Fibroblast of upper back skin (primary cell): ENCODE results near the gene SPIN3.
"Not testable (repeated sequence)": the region's sequence is repeated elsewhere in the genome, so short reads cannot be mapped to it uniquely, and the experiment has no call there.

Source experiments
- DNase-seq: peaks from one replicate; pipeline ENCODE4 v3.0.0-alpha.2; 2013

The SPIN3 gene

GRCh38 chrX:56995271-56995994 lies at the start of gene SPIN3:
Gene SPIN3, minus strand, starts transcription at chrX:56995541. Its CDS starts 594 bp downstream, at chrX:56994947.
- peak; percentile 76 for DNase-seq

GRCh38 chrX:57044245-57044644 lies 48.9 kb upstream of the SPIN3 start:
- no peak for DNase-seq

- not testable (repeated sequence) for DNase-seq
Measured at GRCh38 chrX:57037265-57037664, 41.9 kb upstream of the SPIN3 start.

GRCh38 chrX:56994375-56995270 lies 718 bp downstream of the SPIN3 start:
- no peak for DNase-seq

DNA sequence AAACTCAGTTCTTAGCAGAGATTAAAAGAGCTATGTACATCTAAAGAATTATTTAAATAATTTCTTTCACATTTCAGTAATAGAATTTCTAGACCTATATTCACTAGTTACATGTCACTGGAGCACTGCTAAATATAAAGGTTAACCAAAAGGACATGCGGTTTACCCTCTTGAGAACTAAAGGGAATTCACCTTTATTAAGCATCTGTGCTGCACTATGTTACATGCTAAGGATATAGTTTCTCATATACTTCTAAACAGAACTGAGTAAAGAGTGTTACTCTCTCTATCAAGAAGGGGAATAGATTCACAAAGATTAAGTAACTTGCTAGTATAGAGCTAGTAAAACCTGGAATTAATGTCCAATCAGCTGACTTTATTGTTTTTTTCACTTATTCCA lies 7.6 kb downstream of the SPIN3 start:
- no peak for DNase-seq

DNA sequence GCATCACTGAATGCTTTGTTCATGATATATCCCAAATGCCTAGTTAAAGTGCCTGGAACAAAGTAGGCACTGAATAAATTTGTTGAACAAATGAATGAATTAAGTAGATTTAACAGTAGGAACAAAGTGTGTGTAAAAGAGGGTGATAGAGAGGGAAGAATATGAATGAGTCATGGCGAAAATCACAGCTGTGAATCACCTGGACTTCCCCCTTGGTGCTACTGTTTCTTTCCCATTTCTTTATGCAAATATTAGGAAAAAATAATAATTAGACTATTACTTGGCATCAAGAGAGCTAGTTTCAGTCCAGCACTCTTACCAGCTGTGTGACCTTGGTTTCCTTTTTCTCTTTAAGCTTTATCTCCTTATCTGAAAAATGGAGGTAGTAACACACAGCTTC lies 9.2 kb downstream of the SPIN3 start:
- no peak for DNase-seq

DNA sequence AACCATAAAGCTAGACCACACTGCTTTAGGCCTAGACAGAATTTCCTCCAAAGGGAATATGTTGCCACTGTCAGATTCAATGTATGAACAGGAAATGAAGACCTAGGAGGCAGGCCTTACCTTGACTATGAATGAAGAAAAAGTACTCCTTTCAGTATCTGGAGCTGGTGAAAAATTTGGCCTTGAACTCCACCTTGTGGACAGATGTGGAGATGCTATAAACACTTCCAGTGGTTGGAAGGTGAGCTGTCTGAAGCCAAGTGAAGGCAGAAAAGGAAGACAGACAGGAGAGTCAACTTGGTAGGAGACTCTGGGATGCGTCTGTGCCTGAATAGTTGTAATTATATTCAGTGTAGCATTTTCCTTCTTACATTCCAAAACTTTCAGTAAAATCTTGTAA lies 17.2 kb downstream of the SPIN3 start:
- peak; percentile 35 for DNase-seq

DNA sequence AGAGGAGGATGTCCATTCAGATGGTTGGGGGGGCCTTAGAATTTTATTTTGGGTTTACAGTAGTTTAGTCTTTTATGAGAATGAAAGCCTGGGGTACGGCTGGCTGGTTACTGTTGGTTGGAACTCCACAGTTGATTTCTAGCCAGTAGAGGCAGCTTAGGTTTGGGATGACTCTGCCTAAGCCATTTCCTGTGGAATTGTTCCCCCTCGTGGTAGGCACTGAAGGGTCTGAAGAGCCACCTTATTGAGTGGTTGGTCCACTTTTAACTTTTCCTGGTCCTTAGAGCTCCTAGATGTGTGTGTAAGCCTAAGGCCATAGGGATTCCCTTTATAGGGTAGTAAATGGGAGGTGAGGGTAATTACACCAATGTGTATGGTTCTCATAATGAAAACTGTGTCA lies 19.7 kb downstream of the SPIN3 start:
- DNase-seq: no peak

DNA sequence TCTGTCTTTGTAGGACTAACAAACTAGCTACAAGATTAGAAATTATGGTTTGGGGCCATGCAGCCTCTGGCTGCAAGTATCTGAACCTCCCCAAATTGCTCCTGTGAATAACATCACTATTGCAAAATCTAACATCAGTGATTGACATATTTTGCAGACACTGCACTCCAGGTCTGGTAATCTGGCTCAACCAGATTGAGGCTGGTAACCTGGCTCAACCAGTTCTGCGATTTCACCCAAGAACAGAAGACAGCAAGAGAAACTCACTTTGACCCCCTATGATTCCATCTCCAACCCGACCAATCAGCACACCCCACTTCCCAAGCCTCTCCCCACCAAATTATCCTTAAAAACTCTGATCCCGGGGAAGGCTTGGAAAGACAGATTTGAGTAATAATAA lies 20.9 kb downstream of the SPIN3 start:
- DNase-seq: no peak

DNA sequence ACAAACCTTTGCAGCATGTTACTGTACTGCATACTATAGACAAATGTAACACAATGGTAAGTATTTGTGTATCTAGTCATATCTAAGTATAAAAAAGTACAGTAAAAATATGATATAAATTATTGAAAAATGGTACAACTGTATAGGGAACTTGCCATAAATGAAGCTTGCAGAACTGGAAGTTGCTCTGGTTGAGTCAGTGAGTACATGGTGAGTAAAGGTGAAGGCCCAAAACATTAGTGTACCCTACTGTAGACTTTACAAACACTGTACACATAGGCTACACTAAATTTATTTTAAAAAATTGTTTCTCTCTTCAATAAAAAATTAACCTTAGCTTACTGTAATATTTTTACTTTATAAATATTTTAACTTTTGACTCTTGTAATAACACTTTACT lies 25.8 kb downstream of the SPIN3 start:
- no peak for DNase-seq

GRCh38 chrX:56968980-56969379 lies 26.4 kb downstream of the SPIN3 start:
- DNase-seq: no peak

GRCh38 chrX:56963377-56963776 lies 32.0 kb downstream of the SPIN3 start:
- no peak for DNase-seq

DNA sequence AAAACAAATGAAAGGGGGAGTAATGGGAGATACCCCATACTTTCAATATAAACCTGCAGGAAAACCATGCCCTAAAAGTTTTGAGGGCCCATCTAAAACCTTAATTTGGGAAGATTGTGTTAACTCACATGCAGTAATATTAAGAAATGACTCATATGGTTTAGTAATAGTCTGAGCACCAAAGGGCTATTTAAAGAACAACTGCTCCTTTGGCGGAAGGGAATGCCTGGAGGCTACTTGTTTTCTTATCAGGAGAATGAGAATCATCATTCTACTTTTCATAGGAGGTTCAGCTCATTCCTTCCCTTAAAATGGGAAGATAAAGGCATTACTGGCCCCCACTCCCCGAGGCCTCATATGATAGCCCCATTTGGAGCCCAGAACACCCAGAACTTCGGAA lies 47.6 kb downstream of the SPIN3 start:
- DNase-seq: no peak

GRCh38 chrX:56946201-56946600 lies 49.1 kb downstream of the SPIN3 start:
- peak; percentile 68 for DNase-seq

DNA sequence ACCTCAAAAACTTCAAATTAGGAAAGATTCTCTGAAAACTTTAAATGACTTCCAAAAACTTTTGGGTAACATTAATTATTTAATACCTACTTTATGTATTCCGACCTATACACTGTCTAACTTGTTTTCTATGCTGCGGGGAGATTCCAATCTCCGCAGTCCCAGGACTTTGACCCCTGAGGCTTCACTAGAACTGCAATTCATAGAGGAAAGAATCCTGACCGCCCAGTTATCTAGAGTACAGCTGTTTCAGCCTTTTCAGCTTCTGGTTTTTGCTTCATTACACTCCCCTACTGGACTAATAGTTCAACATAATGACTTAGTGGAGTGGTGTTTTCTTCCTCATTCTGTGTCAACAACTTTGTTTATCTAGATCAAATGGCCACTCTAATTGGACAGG lies 50.1 kb downstream of the SPIN3 start:
- DNase-seq: not testable (repeated sequence)

DNA sequence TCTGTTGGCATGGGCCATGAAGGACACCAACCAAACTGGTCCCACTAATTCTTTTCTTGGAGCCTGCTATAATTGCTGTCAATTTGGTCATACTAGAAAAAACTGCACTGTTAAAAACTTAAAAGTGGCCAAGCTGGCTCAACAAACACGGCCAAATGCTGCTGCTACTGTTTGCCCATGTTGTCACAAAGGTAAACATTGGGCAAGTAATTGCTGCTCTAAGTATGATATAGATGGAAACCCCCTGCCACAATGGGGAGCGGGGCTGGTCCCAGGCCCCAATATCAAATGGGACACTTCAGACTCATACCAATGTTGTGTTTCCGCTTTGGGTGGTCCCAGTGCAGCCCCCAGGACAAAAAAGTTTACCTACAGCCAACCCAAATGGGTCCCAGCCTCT lies 52.1 kb downstream of the SPIN3 start:
- no peak for DNase-seq
